HUES64 (cell line): ENCODE results near the gene NKAIN2.

Experiments
- H3K27ac ChIP-seq: 2 replicates; pipeline ENCODE4 v1.7.0; 2013; ENCODE audit warnings: low read depth, low read length, inconsistent platforms
- H3K27me3 ChIP-seq: 2 replicates; pipeline ENCODE4 v1.6.1; 2013; ENCODE audit warnings: mild to moderate bottlenecking, low read length; ENCODE audit not compliant: insufficient read depth
- H3K36me3 ChIP-seq: 2 replicates; pipeline ENCODE4 v1.6.1; 2013; ENCODE audit warnings: mild to moderate bottlenecking, low read length; ENCODE audit not compliant: insufficient read depth
- H3K4me1 ChIP-seq: 2 replicates; pipeline ENCODE4 v1.6.1; 2013; ENCODE audit warnings: mild to moderate bottlenecking, low read length, moderate library complexity; ENCODE audit not compliant: insufficient read depth
- H3K4me3 ChIP-seq: 2 replicates; pipeline ENCODE4 v1.5.1; 2013; ENCODE audit warnings: mild to moderate bottlenecking, low read length, moderate library complexity
- H3K9ac ChIP-seq: 2 replicates; pipeline ENCODE4 v1.6.1; 2013; ENCODE audit warnings: mild to moderate bottlenecking, low read depth, low read length
- H3K9me3 ChIP-seq: 2 replicates; pipeline ENCODE4 v1.6.1; 2013; ENCODE audit warnings: low read depth, low read length; ENCODE audit not compliant: insufficient read depth
- WGBS: fragments of 150-250, 120-280 bp; methylation state at CpG from one replicate; pipeline ENCODE4 v1.1.7; 2013; ENCODE audit warnings: missing lambda C conversion rate; 5-methylcytosine and 5-hydroxymethylcytosine counted together

NKAIN2 gene

GRCh38 chr6:124769811-124770544 is 966.3 kb downstream of the NKAIN2 start:
- no peaks in the 10 kb centered on the region for H3K27me3 ChIP-seq
- H3K36me3 ChIP-seq, result no peaks in the 10 kb centered on the region
- 0 out of 2 replicates have a peak, but pooled peaks cover 5% of the 10 kb centered on the region for H3K4me1 ChIP-seq
- WGBS, result 40% methylated on average over 1 of the region's 1 CpG
- no peaks in the 10 kb centered on the region for H3K9me3 ChIP-seq
- no peak overlapping the region for H3K9ac ChIP-seq
- no peak overlapping the region for H3K27ac ChIP-seq
- H3K4me3 ChIP-seq, result no peak overlapping the region

GRCh38 chr6:124770784-124771183 is 967.1 kb downstream of the NKAIN2 start:
- H3K9me3 ChIP-seq, result no peaks in the 10 kb centered on the region
- no peak overlapping the region for H3K4me3 ChIP-seq
- no peaks in the 10 kb centered on the region for H3K27me3 ChIP-seq
- H3K27ac ChIP-seq, result no peak overlapping the region
- H3K4me1 ChIP-seq, result 0 out of 2 replicates have a peak, but pooled peaks cover 5% of the 10 kb centered on the region
- H3K36me3 ChIP-seq, result no peaks in the 10 kb centered on the region
- WGBS, result 94% methylated on average over 2 of the region's 3 CpGs
- H3K9ac ChIP-seq, result no peak overlapping the region

- H3K27me3 ChIP-seq, result no peaks in the 10 kb centered on the region
- 89% methylated on average over 3 of the region's 3 CpGs for WGBS
- no peak overlapping the region for H3K4me3 ChIP-seq
- H3K9me3 ChIP-seq, result no peaks in the 10 kb centered on the region
- H3K36me3 ChIP-seq, result no peaks in the 10 kb centered on the region
- 0 out of 2 replicates have a peak, but pooled peaks cover 5% of the 10 kb centered on the region for H3K4me1 ChIP-seq
- no peak overlapping the region for H3K9ac ChIP-seq
- no peak overlapping the region for H3K27ac ChIP-seq
Observed at GRCh38 chr6:124772733-124773319, 969.2 kb downstream of the NKAIN2 start.

- H3K36me3 ChIP-seq, result no peaks in the 10 kb centered on the region
- H3K9me3 ChIP-seq, result no peaks in the 10 kb centered on the region
- H3K4me3 ChIP-seq, result no peak overlapping the region
- no peaks in the 10 kb centered on the region for H3K27me3 ChIP-seq
- WGBS, result 90% methylated on average over 1 of the region's 3 CpGs
- H3K4me1 ChIP-seq, result no peaks in the 10 kb centered on the region
- H3K27ac ChIP-seq, result no peak overlapping the region
- H3K9ac ChIP-seq, result no peak overlapping the region
Observed at GRCh38 chr6:124775121-124775520, 971.5 kb downstream of the NKAIN2 start.

- WGBS, result 89% methylated on average over 2 of the region's 2 CpGs
Observed at GRCh38 chr6:124777863-124778262, 974.2 kb downstream of the NKAIN2 start.

GRCh38 chr6:124780623-124781022 is 977.0 kb downstream of the NKAIN2 start:
- no peak overlapping the region for H3K27ac ChIP-seq
- no peaks in the 10 kb centered on the region for H3K27me3 ChIP-seq

More at GRCh38 chr6:124777863-124778262, 974.2 kb downstream of the NKAIN2 start:
- Histone ChIP-seq H3K27me3 (no peaks in the 10 kb centered on the region), H3K4me3 (no peak overlapping the region), H3K9ac (no peak overlapping the region), H3K4me1 (no peaks in the 10 kb centered on the region), H3K36me3 (no peaks in the 10 kb centered on the region), H3K9me3 (no peaks in the 10 kb centered on the region), H3K27ac (no peak overlapping the region)

GRCh38 chr6:124783344-124783743 is 979.7 kb downstream of the NKAIN2 start:
- WGBS, result 100% methylated on average over 1 of the region's 1 CpG
- Histone ChIP-seq H3K4me3 (no peak overlapping the region), H3K9ac (no peak overlapping the region), H3K27ac (no peak overlapping the region), H3K27me3 (no peaks in the 10 kb centered on the region), H3K9me3 (no peaks in the 10 kb centered on the region), H3K36me3 (no peaks in the 10 kb centered on the region), H3K4me1 (no peaks in the 10 kb centered on the region)

More at GRCh38 chr6:124780623-124781022, 977.0 kb downstream of the NKAIN2 start:
- Histone ChIP-seq H3K4me3 (no peak overlapping the region), H3K4me1 (no peaks in the 10 kb centered on the region), H3K36me3 (no peaks in the 10 kb centered on the region), H3K9me3 (no peaks in the 10 kb centered on the region), H3K9ac (no peak overlapping the region)
- WGBS, result 89% methylated on average over 5 of the region's 5 CpGs

- Histone ChIP-seq H3K9ac (no peak overlapping the region), H3K27me3 (no peaks in the 10 kb centered on the region), H3K36me3 (no peaks in the 10 kb centered on the region), H3K4me1 (no peaks in the 10 kb centered on the region; the same call in 1 of the 2 replicates), H3K27ac (no peak overlapping the region), H3K9me3 (no peaks in the 10 kb centered on the region), H3K4me3 (no peak overlapping the region)
- 84% methylated on average over 2 of the region's 2 CpGs for WGBS
Observed at GRCh38 chr6:124791156-124791555, 987.5 kb downstream of the NKAIN2 start.

GRCh38 chr6:124792386-124792785 is 988.7 kb downstream of the NKAIN2 start:
- Histone ChIP-seq H3K9me3 (no peaks in the 10 kb centered on the region), H3K9ac (no peak overlapping the region), H3K36me3 (no peaks in the 10 kb centered on the region), H3K27me3 (no peaks in the 10 kb centered on the region), H3K4me1 (no peaks in the 10 kb centered on the region; the same call in 1 of the 2 replicates), H3K27ac (no peak overlapping the region), H3K4me3 (no peak overlapping the region)
- WGBS, result 92% methylated on average over 2 of the region's 2 CpGs

GRCh38 chr6:124793398-124793797 is 989.7 kb downstream of the NKAIN2 start:
- Histone ChIP-seq H3K4me3 (no peak overlapping the region), H3K36me3 (no peaks in the 10 kb centered on the region), H3K27me3 (no peaks in the 10 kb centered on the region), H3K9me3 (no peaks in the 10 kb centered on the region), H3K9ac (no peak overlapping the region), H3K27ac (no peak overlapping the region), H3K4me1 (no peaks in the 10 kb centered on the region; the same call in 1 of the 2 replicates)

GRCh38 chr6:124795643-124796463 is 992.2 kb downstream of the NKAIN2 start:
- Histone ChIP-seq H3K36me3 (no peaks in the 10 kb centered on the region), H3K9me3 (no peaks in the 10 kb centered on the region), H3K27ac (no peak overlapping the region), H3K27me3 (no peaks in the 10 kb centered on the region), H3K4me3 (no peak overlapping the region), H3K4me1 (no peaks in the 10 kb centered on the region; the same call in 1 of the 2 replicates), H3K9ac (no peak overlapping the region)
- 78% methylated on average over 4 of the region's 4 CpGs for WGBS
